DND-41 (cell line): ENCODE data around the gene NRXN2.

Experiments used
- ATAC-seq: fragments of 200-7000 bp; cut with Tn5 transposase; 3 replicates; pipeline ENCODE4 v1.9.1; 2021; ENCODE audit warnings: low read depth; ENCODE audit not compliant: insufficient read depth
- DNase-seq: peaks from one replicate; pipeline ENCODE4 v3.0.0-alpha.2; 2020
- H2AFZ ChIP-seq: 2 replicates; pipeline ENCODE4 v1.6.0; 2012; ENCODE audit warnings: low read depth, low read length
- H3K27ac ChIP-seq: 2 replicates; pipeline ENCODE4 v1.5.1; 2012; ENCODE audit warnings: low read length, inconsistent platforms
- H3K27me3 ChIP-seq: fragments of 200-600 bp; sonication (generic); 2 replicates; pipeline ENCODE4 v1.6.0; 2012; ENCODE audit warnings: low read length, mild to moderate bottlenecking, inconsistent platforms; ENCODE audit not compliant: insufficient read depth, poor library complexity
- H3K36me3 ChIP-seq: 2 replicates; pipeline ENCODE4 v1.5.1; 2012; ENCODE audit warnings: low read length, inconsistent platforms; ENCODE audit not compliant: insufficient read depth
- H3K4me1 ChIP-seq: 2 replicates; pipeline ENCODE4 v1.5.1; 2012; ENCODE audit warnings: mild to moderate bottlenecking, low read length; ENCODE audit not compliant: insufficient read depth
- H3K4me2 ChIP-seq: 2 replicates; pipeline ENCODE4 v1.6.0; 2012; ENCODE audit warnings: mild to moderate bottlenecking, moderate library complexity, low read length, inconsistent platforms; ENCODE audit not compliant: insufficient read depth
- H3K4me3 ChIP-seq, 2 experiments: fragments of 200-600 bp in 1 of 2; shearing (Covaris generic) in 1 of 2; 2 replicates each; pipeline ENCODE4 v1.5.1; 2012 to 2016; ENCODE audit warnings: inconsistent platforms in 2 of 2, low read length in 2 of 2, mild to moderate bottlenecking in 2 of 2, low read depth in 1 of 2, moderate library complexity in 1 of 2
- H3K79me2 ChIP-seq: 2 replicates; pipeline ENCODE4 v1.6.0; 2012; ENCODE audit warnings: low read length, inconsistent platforms; ENCODE audit not compliant: insufficient read depth
- H3K9ac ChIP-seq: 2 replicates; pipeline ENCODE4 v1.6.0; 2012; ENCODE audit warnings: low read depth, mild to moderate bottlenecking, inconsistent platforms, low read length, moderate library complexity
- H3K9me3 ChIP-seq: 2 replicates; pipeline ENCODE4 v1.5.1; 2012; ENCODE audit warnings: low read length, moderate library complexity, mild to moderate bottlenecking, inconsistent platforms; ENCODE audit not compliant: insufficient read depth, severe bottlenecking
- H4K20me1 ChIP-seq: 2 replicates; pipeline ENCODE4 v1.6.0; 2012; ENCODE audit warnings: low read length; ENCODE audit not compliant: insufficient read depth
- EZH2 ChIP-seq: IDR thresholded peaks from 3 replicates; pipeline ENCODE4 v1.6.1; 2012; ENCODE audit warnings: borderline replicate concordance, low read depth, mild to moderate bottlenecking, moderate library complexity, low read length, inconsistent platforms; ENCODE audit not compliant: severe bottlenecking
- TF ChIP-seq, protein P1 (sequence below): IDR thresholded peaks from 2 replicates; pipeline ENCODE4 v1.5.1; 2012; ENCODE audit warnings: borderline replicate concordance, low read length, moderate library complexity, mild to moderate bottlenecking; ENCODE audit not compliant: poor library complexity, severe bottlenecking; ENCODE audit errors: extremely low read depth

NRXN2 gene

DNA sequence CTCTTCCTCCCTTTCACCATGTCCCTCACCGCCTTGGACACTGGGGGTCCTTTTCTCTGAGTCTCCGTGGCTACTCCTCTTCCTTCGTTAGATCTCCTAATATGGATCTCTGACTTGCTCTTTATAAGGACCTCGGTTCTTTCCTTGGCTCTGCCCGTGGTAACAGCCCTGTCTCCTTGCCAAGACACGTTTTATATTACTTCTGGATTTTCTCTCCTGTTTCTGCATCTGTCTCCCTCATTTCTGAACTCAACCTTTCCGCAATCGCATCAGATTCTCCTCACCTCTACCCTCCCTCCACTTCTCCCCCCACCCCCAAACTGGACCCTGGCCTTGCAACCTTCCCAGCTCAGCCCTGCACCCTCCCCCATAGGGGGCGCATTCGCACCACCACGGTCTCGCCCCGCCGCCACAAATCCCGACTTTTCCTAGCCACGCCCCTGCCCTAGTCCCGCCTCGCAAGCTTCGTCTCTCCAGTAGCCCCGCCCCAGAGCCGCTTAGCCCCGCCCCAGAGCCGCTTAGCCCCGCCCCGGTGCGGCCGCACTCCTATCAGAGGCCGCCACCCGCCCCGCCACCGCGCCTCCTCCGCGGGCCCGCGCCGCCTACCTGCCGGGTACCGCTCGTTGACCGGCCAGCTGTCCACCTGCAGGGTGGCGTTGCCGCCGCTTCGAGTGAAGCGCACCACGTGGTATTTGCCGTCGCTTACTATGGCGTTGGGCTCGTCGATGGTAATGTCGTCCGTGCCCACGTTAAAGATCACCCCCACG, 93.0 kb downstream of the NRXN2 start:
- Histone ChIP-seq H3K36me3 (no peaks in the 10 kb centered on the region), H3K27me3 (no peaks in the 10 kb centered on the region), H2AFZ (no peak overlapping the region), H4K20me1 (0 out of 2 replicates have a peak, but pooled peaks cover 3% of the 10 kb centered on the region), H3K9me3 (no peaks in the 10 kb centered on the region), H3K4me3 (no peak overlapping the region), H3K4me2 (no peak overlapping the region), H3K9ac (no peak overlapping the region), H3K27ac (no peak overlapping the region), H3K4me1 (no peaks in the 10 kb centered on the region), H3K79me2 (no peaks in the 10 kb centered on the region)
- TF ChIP-seq, protein P1, sequence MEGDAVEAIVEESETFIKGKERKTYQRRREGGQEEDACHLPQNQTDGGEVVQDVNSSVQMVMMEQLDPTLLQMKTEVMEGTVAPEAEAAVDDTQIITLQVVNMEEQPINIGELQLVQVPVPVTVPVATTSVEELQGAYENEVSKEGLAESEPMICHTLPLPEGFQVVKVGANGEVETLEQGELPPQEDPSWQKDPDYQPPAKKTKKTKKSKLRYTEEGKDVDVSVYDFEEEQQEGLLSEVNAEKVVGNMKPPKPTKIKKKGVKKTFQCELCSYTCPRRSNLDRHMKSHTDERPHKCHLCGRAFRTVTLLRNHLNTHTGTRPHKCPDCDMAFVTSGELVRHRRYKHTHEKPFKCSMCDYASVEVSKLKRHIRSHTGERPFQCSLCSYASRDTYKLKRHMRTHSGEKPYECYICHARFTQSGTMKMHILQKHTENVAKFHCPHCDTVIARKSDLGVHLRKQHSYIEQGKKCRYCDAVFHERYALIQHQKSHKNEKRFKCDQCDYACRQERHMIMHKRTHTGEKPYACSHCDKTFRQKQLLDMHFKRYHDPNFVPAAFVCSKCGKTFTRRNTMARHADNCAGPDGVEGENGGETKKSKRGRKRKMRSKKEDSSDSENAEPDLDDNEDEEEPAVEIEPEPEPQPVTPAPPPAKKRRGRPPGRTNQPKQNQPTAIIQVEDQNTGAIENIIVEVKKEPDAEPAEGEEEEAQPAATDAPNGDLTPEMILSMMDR = no peak
- no peak for TF ChIP-seq EZH2
- DNase-seq (no peak), ATAC-seq (no peak)

DNA sequence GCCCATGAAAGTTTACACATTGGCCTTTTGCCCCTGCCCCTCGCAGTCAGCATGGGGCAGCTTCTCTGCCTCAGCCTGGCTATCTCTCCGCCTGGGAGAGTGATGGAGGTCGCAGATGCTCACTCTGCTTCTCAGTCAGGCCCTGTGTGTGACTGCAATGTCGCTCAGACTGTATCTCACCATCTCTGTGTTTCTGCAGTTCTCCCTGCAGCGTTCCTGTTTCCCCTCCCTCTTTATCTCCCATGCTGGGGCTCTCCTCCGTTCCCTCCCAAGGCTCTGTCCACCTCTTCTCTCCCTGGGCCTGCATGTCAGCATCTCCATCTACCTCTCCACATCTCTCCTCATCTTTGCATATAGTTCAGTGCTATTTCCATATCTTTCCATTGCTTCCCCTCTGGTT, 93.9 kb downstream of the NRXN2 start:
- no peak overlapping the region for H2AFZ ChIP-seq
- TF ChIP-seq, protein P1 = no peak
- no peak for TF ChIP-seq EZH2
- H3K36me3 ChIP-seq = no peaks in the 10 kb centered on the region
- no peaks in the 10 kb centered on the region for H3K27me3 ChIP-seq
- H3K27ac ChIP-seq = no peak overlapping the region
- H3K4me3 ChIP-seq = no peak overlapping the region
- no peaks in the 10 kb centered on the region for H3K79me2 ChIP-seq
- DNase-seq (no peak), ATAC-seq (no peak)
- no peaks in the 10 kb centered on the region for H3K9me3 ChIP-seq
- no peak overlapping the region for H3K4me2 ChIP-seq
- no peak overlapping the region for H3K9ac ChIP-seq
- H4K20me1 ChIP-seq = 0 out of 2 replicates have a peak, but pooled peaks cover 3% of the 10 kb centered on the region
- no peaks in the 10 kb centered on the region for H3K4me1 ChIP-seq

DNA sequence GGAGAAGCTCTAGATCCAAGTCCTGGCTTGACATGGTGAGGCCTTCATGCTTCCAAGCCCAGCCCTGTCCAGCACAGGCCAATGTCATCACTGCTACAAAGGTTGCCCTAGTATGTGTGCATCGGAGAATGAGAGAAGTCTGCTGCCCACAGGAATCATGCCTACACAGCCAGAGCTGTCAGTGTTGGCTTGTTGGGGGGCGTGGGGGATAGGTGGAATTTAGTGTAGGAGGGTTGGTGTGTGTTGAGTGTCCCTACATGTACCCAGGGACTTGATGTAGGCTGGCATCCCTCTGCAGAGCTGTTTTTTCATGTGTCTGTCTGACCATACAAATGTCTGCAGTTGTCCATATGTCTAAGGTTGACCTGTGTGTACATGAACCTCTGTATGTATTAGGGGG, 94.4 kb downstream of the NRXN2 start:
- Histone ChIP-seq H3K9me3 (no peaks in the 10 kb centered on the region), H3K27me3 (no peaks in the 10 kb centered on the region), H3K79me2 (no peaks in the 10 kb centered on the region), H4K20me1 (0 out of 2 replicates have a peak, but pooled peaks cover 3% of the 10 kb centered on the region), H3K4me1 (no peaks in the 10 kb centered on the region), H3K4me3 (no peak overlapping the region), H3K4me2 (no peak overlapping the region), H2AFZ (no peak overlapping the region), H3K27ac (no peak overlapping the region), H3K9ac (no peak overlapping the region), H3K36me3 (no peaks in the 10 kb centered on the region)
- ATAC-seq (no peak), DNase-seq (no peak)
- TF ChIP-seq, protein P1 = no peak
- TF ChIP-seq EZH2 = no peak
